Endothelial cell of umbilical vein (primary cell): Measurements from ENCODE around the gene RBM6. TPM values are rescaled to one million over a fixed set of nuclear protein-coding genes. Genes with fewer than 3 reads are reported as not detected.

ENCODE experiments used
- BruUV-seq: library from RNA; stranded (reverse); fragments of 400-500 nt; replicated peaks from 2 replicates; lab custom pipeline; 2021; lab: Mats Ljungman, UMichigan
- CTCF ChIA-PET: fragments of 300-600, 350-600 bp; sonication (Branson Sonifier 250); formaldehyde crosslinking; loops from one replicate; lab custom pipeline; 2021; ENCODE audit warnings: antibody characterized with exemption, inconsistent platforms; lab: Charles Lee
- POLR2A ChIA-PET: fragments of 300-600, 350-600 bp; sonication (Branson Sonifier 250); formaldehyde crosslinking; loops from one replicate; lab custom pipeline; 2021; ENCODE audit warnings: antibody characterized with exemption, inconsistent platforms; lab: Charles Lee
- DNase-seq: peaks from one replicate; pipeline ENCODE4 v3.0.0-alpha.2; 2011; ENCODE audit warnings: low read depth, low spot score
- FAIRE-seq: peaks from 2 replicates; lab custom pipeline; 2011; peaks lifted over from hg19 to GRCh38; lab: Jason Lieb, UNC
- H2AFZ ChIP-seq: 2 replicates; pipeline ENCODE4 v1.6.0; 2012; ENCODE audit warnings: low read depth, low read length, control low read depth, inconsistent platforms
- H3K27ac ChIP-seq: 2 replicates; pipeline ENCODE4 v1.5.1; 2011; ENCODE audit warnings: low read depth, mild to moderate bottlenecking, control low read depth, low read length, moderate library complexity; ENCODE audit not compliant: insufficient read depth
- H3K27me3 ChIP-seq, 2 experiments: 2 replicates each; pipeline versions ENCODE4 v1.6.0 to v1.6.1; 2011; ENCODE audit warnings: low read length in 2 of 2, mixed read lengths in 1 of 2; ENCODE audit not compliant: control insufficient read depth in 2 of 2, insufficient read depth in 2 of 2
- H3K36me3 ChIP-seq, 2 experiments: 2 replicates in 1 of 2; 3 replicates in 1 of 2; pipeline ENCODE4 v1.5.1; 2011; ENCODE audit warnings: low read length in 2 of 2, mild to moderate bottlenecking in 1 of 2, moderate library complexity in 1 of 2; ENCODE audit not compliant: control insufficient read depth in 2 of 2, insufficient read depth in 2 of 2; ENCODE audit errors: extremely low read depth in 1 of 2
- H3K4me1 ChIP-seq: 3 replicates; pipeline ENCODE4 v1.5.1; 2011; ENCODE audit warnings: mild to moderate bottlenecking, low read length; ENCODE audit not compliant: control insufficient read depth, insufficient read depth; ENCODE audit errors: extremely low read depth
- H3K4me2 ChIP-seq: 2 replicates; pipeline ENCODE4 v1.6.1; 2011; ENCODE audit warnings: low read length, control low read depth, mixed read lengths; ENCODE audit not compliant: insufficient read depth
- H3K4me3 ChIP-seq, 3 experiments: fragments of 200-600 bp in 1 of 3; sonication (generic), shearing (Covaris generic) in 1 of 3; replicated peaks in 1 of 3; 2 replicates each; pipeline ENCODE4 v1.5.1; 2011 to 2016; ENCODE audit warnings: control low read depth in 3 of 3, low read length in 3 of 3, mild to moderate bottlenecking in 2 of 3, inconsistent platforms in 1 of 3, low read depth in 1 of 3, moderate library complexity in 1 of 3; ENCODE audit not compliant: insufficient read depth in 1 of 3
- H3K79me2 ChIP-seq: 2 replicates; pipeline ENCODE4 v1.6.0; 2012; ENCODE audit warnings: low read length, inconsistent platforms; ENCODE audit not compliant: control insufficient read depth, insufficient read depth
- H3K9ac ChIP-seq: replicated peaks from 2 replicates; pipeline ENCODE3; 2011; ENCODE audit warnings: low read length, control low read depth; ENCODE audit not compliant: insufficient read depth; ENCODE audit errors: extremely low read depth
- H3K9me1 ChIP-seq: replicated peaks from 3 replicates; pipeline ENCODE4 v1.6.0; 2011; ENCODE audit warnings: mild to moderate bottlenecking, low read length; ENCODE audit not compliant: control insufficient read depth, insufficient read depth; ENCODE audit errors: extremely low read depth
- H3K9me3 ChIP-seq: replicated peaks from 2 replicates; pipeline ENCODE4 v1.5.1; 2012; ENCODE audit warnings: low read length, inconsistent platforms; ENCODE audit not compliant: control insufficient read depth, insufficient read depth
- H4K20me1 ChIP-seq: replicated peaks from 2 replicates; pipeline ENCODE3; 2011; ENCODE audit warnings: mild to moderate bottlenecking, low read length; ENCODE audit not compliant: control insufficient read depth, insufficient read depth; ENCODE audit errors: extremely low read depth
- CTCF ChIP-seq, 2 donors: IDR thresholded peaks; 1 replicate in 1 of 2; 2 replicates in 1 of 2; pipeline ENCODE4 v1.5.1; 2011; ENCODE audit warnings: low read length in 2 of 2, mild to moderate bottlenecking in 2 of 2, moderate library complexity in 2 of 2, control low read depth in 1 of 2, inconsistent platforms in 1 of 2, low read depth in 1 of 2; ENCODE audit not compliant: insufficient read depth in 1 of 2; ENCODE audit errors: extremely low read depth in 1 of 2
- EZH2 ChIP-seq: IDR thresholded peaks from 2 replicates; pipeline ENCODE4 v1.6.1; 2012; ENCODE audit warnings: borderline replicate concordance, low read depth, mild to moderate bottlenecking, moderate library complexity, low read length, inconsistent platforms; ENCODE audit not compliant: severe bottlenecking
- FOS ChIP-seq: IDR thresholded peaks from 2 replicates; pipeline ENCODE4 v1.6.1; 2011; ENCODE audit warnings: mild to moderate bottlenecking, low read length, moderate library complexity, borderline replicate concordance; ENCODE audit not compliant: insufficient read depth
- GATA2 ChIP-seq: IDR thresholded peaks from 2 replicates; pipeline ENCODE4 v1.7.0; 2011; ENCODE audit warnings: low read depth, mild to moderate bottlenecking, moderate library complexity, mixed read lengths, low read length; ENCODE audit not compliant: insufficient read length, insufficient read depth
- JUN ChIP-seq: IDR thresholded peaks from 2 replicates; pipeline ENCODE4 v1.6.1; 2011; ENCODE audit warnings: borderline replicate concordance, low read depth; ENCODE audit not compliant: insufficient read length, insufficient read depth
- MYC ChIP-seq: IDR thresholded peaks from one replicate; pipeline ENCODE4 v1.6.1; 2011; ENCODE audit warnings: mild to moderate bottlenecking, low read depth, low read length
- POLR2A ChIP-seq: IDR thresholded peaks from 2 replicates; pipeline ENCODE4 v1.6.1; 2012; ENCODE audit warnings: low read depth, mild to moderate bottlenecking, control low read depth, low read length
- POLR2AphosphoS5 ChIP-seq: IDR thresholded peaks from 2 replicates; pipeline ENCODE4 v1.6.1; 2012; ENCODE audit warnings: low read depth, mild to moderate bottlenecking, control low read depth, low read length, moderate library complexity; ENCODE audit not compliant: insufficient read depth
- dilution Hi-C: fragments of 300-500 bp; cut with MboI; formaldehyde crosslinking; loops from one replicate; pipeline ENCODE4 v1.15.0; 2019; ENCODE audit warnings: low sequenced_read_pairs; ENCODE audit not compliant: extremely low pct_ligation_motif_present
- intact Hi-C: fragments of 100-400 bp; cut with micrococcal nuclease; formaldehyde crosslinking; loops from one replicate; pipeline ENCODE4 v1.10.0; 2022
- polyA plus RNA-seq, 4 experiments: library from polyadenylated mRNA; depleted of rRNA in 3 of 4; stranded (reverse) in 3 of 4; unstranded in 1 of 4; fragments of >200 nt; gene quantifications; 2 replicates each; pipeline versions ENCODE4 v1.2.1 to v1.2.3, GENCODE V29; 2011 to 2012; ENCODE audit warnings: missing spikeins in 1 of 4
- total RNA-seq: library from RNA; stranded (reverse); gene quantifications from 2 replicates; pipeline ENCODE4 v1.2.3, GENCODE V29; 2021
- TF ChIP-seq, protein P1 (sequence below): IDR thresholded peaks from 2 replicates; pipeline ENCODE4 v1.6.1; 2011; ENCODE audit not compliant: insufficient read depth, insufficient read length

Gene RBM6
- total and polyA plus RNA-seq, 2 donors (not counting 3 experiments of a cell fraction or from before 2014, with no cell fraction given): 30.4 to 94.5 TPM

- no TSS peak for BruUV-seq
- Histone ChIP-seq H3K4me2 (no peak overlapping the region), H3K9ac (no peak overlapping the region), H4K20me1 (no peaks in the 10 kb centered on the region), H3K9me3 (no peaks in the 10 kb centered on the region), H3K36me3 (peaks cover 42 to 59% of the 10 kb centered on the region in 2 experiments), H3K27me3 (no peaks in the 10 kb centered on the region), H3K27ac (no peak overlapping the region), H3K4me1 (no peaks in the 10 kb centered on the region), H3K79me2 (no peaks in the 10 kb centered on the region), H3K9me1 (no peaks in the 10 kb centered on the region), H3K4me3 (no peak overlapping the region), H2AFZ (no peak overlapping the region)
- intact Hi-C loops (no loop called here), dilution Hi-C loops (loop anchor here (10.0 kb wide), 1 partner anchor 68 kb away; no protein-coding TSS in a partner anchor)
- TF ChIP-seq MYC (no peak), POLR2AphosphoS5 (no peak), EZH2 (no peak), GATA2 (no peak), POLR2A (no peak), FOS (no peak), JUN (no peak), CTCF (IDR thresholded peaks at IDR 0.05; ENCODE audit: extremely low read depth in 1 of 2, insufficient read depth in 1 of 2, low read depth in 1 of 2, low read length in 2 of 2) (no peak)
- TF ChIP-seq, protein P1, sequence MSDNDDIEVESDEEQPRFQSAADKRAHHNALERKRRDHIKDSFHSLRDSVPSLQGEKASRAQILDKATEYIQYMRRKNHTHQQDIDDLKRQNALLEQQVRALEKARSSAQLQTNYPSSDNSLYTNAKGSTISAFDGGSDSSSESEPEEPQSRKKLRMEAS: no peak
- POLR2A ChIA-PET: no interaction called here
- no peak for FAIRE-seq
- CTCF ChIA-PET: interaction anchor here (1.5 kb wide), 1 partner anchor 37 kb away, joined by 4 read pairs; no protein-coding TSS in a partner anchor
- DNase-seq: no peak
These were observed 177.2 kb downstream of the RBM6 start for GRCh38 chr3:50117120-50117519.
